ENCODE results near the gene ZDHHC12.

Gene ZDHHC12

GRCh38 chr9:128735373-128735772 is 11.4 kb upstream of the ZDHHC12 start:
- Histone ChIP-seq H3K4me3 (no peak overlapping the region), H3K9ac (ENCODE audit: insufficient read length) (no peak overlapping the region), H3K36me3 (ENCODE audit: insufficient read depth, low read length) (no peaks in the 10 kb centered on the region), H3K27ac (0 out of 2 replicates have a peak overlapping the region, but pooled peaks have one; percentile 9), H3K9me3 (ENCODE audit: low read depth, low read length) (no peaks in the 10 kb centered on the region)
- no peak for TF ChIP-seq EZH2 (IDR thresholded peaks at IDR 0.05)
- DNase-seq (ENCODE audit: low read depth, low spot score), result no peak

DNA sequence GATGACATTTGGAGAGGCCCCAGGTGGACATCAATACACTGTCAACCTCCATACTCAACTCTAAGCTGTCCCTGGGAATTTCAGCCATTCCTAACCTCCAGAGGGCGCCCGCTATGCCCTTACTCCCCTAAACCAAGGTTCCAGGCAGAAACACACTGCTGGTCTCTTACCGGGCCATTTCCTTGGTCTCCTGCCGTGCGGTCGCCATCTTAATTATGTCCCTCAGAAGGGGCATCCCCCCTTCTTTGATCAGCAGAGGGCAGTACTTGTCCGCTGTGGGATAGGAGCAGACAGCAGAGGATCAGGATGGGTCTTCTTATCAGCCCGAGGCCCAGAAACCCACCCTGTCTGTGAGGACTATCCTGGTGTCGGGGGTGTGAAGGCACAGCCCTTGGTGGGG is 9.3 kb upstream of the ZDHHC12 start:
- DNase-seq (ENCODE audit: low read depth, low spot score), result peak; percentile 18
- TF ChIP-seq POLR2AphosphoS5 (IDR thresholded peaks at IDR 0.05; ENCODE audit: borderline replicate concordance, low read depth, low read length) (no peak), EZH2 (IDR thresholded peaks at IDR 0.05) (no peak), FOXP2 (optimal IDR thresholded peaks at IDR 0.05; ENCODE audit: control extremely low read depth, extremely low read length, insufficient read depth) (no peak)
- H3K9ac ChIP-seq (ENCODE audit: insufficient read length), result no peak overlapping the region
- H3K9me3 ChIP-seq (ENCODE audit: low read depth, low read length), result no peaks in the 10 kb centered on the region
- H3K4me3 ChIP-seq, result no peak overlapping the region
- no peaks in the 10 kb centered on the region for H3K36me3 ChIP-seq (ENCODE audit: insufficient read depth, low read length)
- H3K27ac ChIP-seq, result no peak overlapping the region

DNA sequence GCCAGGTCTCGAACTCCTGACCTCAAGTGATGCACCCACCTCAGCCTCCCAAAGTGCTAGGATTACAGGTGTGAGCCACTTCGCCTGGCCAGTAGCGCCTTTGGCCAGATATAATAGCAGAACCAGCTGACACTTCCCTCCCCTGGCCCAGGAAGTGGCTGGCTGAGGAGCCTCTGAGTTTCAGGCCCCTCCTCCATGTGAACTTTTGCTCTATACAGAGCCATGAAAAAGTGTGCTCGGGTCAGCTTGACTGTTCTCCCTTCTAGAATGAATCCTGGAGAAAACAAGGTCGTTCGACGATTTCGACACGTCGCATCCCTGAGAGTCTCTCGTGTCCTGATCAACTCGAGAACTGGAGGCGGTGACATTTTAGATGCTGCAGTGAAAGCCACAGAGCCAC is 8.6 kb upstream of the ZDHHC12 start:
- H3K27ac ChIP-seq, result no peak overlapping the region
- no peak overlapping the region for H3K4me3 ChIP-seq
- no peak for DNase-seq (ENCODE audit: low read depth, low spot score)
- H3K9ac ChIP-seq (ENCODE audit: insufficient read length), result no peak overlapping the region
- no peaks in the 10 kb centered on the region for H3K9me3 ChIP-seq (ENCODE audit: low read depth, low read length)
- TF ChIP-seq FOXP2 (optimal IDR thresholded peaks at IDR 0.05; ENCODE audit: control extremely low read depth, extremely low read length, insufficient read depth) (no peak), EZH2 (IDR thresholded peaks at IDR 0.05) (no peak), POLR2AphosphoS5 (IDR thresholded peaks at IDR 0.05; ENCODE audit: borderline replicate concordance, low read depth, low read length) (no peak)
- no peaks in the 10 kb centered on the region for H3K36me3 ChIP-seq (ENCODE audit: insufficient read depth, low read length)

GRCh38 chr9:128731691-128732090 is 7.8 kb upstream of the ZDHHC12 start:
- Histone ChIP-seq H3K27ac (no peak overlapping the region), H3K9ac (ENCODE audit: insufficient read length) (no peak overlapping the region), H3K36me3 (ENCODE audit: insufficient read depth, low read length) (no peaks in the 10 kb centered on the region), H3K9me3 (ENCODE audit: low read depth, low read length) (no peaks in the 10 kb centered on the region), H3K4me3 (no peak overlapping the region)
- TF ChIP-seq EZH2 (IDR thresholded peaks at IDR 0.05) (no peak), FOXP2 (optimal IDR thresholded peaks at IDR 0.05; ENCODE audit: control extremely low read depth, extremely low read length, insufficient read depth) (no peak), POLR2AphosphoS5 (IDR thresholded peaks at IDR 0.05; ENCODE audit: borderline replicate concordance, low read depth, low read length) (no peak)
- no peak for DNase-seq (ENCODE audit: low read depth, low spot score)

GRCh38 chr9:128731093-128731492 is 7.2 kb upstream of the ZDHHC12 start:
- Histone ChIP-seq H3K9ac (ENCODE audit: insufficient read length) (no peak overlapping the region), H3K9me3 (ENCODE audit: low read depth, low read length) (no peaks in the 10 kb centered on the region), H3K36me3 (ENCODE audit: insufficient read depth, low read length) (no peaks in the 10 kb centered on the region), H3K27ac (no peak overlapping the region), H3K4me3 (no peak overlapping the region)
- no peak for DNase-seq (ENCODE audit: low read depth, low spot score)
- TF ChIP-seq FOXP2 (optimal IDR thresholded peaks at IDR 0.05; ENCODE audit: control extremely low read depth, extremely low read length, insufficient read depth) (no peak), EZH2 (IDR thresholded peaks at IDR 0.05) (no peak), POLR2AphosphoS5 (IDR thresholded peaks at IDR 0.05; ENCODE audit: borderline replicate concordance, low read depth, low read length) (no peak)

DNA sequence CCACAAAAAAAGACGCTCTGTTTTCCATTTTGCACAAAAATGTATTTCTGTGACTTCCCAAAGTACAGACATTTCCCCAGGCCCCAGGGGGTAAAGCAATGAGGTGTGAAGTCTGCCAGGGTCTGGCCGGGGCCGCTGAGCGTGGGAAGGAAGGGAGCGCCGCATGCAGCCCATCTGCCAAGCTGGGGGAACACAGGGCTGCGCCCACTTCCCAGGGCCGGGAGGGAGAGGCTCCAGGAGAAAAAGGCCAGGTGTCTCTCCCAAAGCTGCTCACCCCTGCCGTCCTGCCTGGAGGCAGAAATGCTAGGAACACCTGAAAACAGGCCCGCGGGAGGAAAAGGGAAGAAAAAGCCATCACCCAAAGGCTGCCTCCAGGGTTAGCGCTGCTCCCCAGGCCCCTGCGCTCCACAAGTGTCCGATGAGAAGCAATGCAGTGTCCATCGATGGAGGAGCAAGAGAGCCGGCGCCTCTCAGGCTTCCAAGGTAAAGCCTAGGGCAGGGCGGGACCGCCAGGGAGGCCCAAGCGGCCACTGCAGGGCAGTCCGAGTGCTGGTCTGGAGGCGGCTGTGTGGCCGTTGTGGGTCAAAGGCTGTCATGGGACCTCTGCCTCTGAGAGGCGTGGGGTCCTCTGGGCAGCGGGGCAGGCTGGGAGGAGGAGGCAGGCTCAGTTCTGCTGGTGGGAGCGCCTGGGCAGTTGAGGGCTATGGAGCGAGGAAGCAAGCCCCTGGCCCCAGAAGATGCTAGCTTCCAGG is 6.0 kb upstream of the ZDHHC12 start:
- TF ChIP-seq FOXP2 (optimal IDR thresholded peaks at IDR 0.05; ENCODE audit: control extremely low read depth, extremely low read length, insufficient read depth), result no peak
- TF ChIP-seq EZH2 (IDR thresholded peaks at IDR 0.05), result no peak
- TF ChIP-seq POLR2AphosphoS5 (IDR thresholded peaks at IDR 0.05; ENCODE audit: borderline replicate concordance, low read depth, low read length), result no peak
- Histone ChIP-seq H3K9ac (ENCODE audit: insufficient read length) (no peak overlapping the region), H3K9me3 (ENCODE audit: low read depth, low read length) (no peaks in the 10 kb centered on the region), H3K36me3 (ENCODE audit: insufficient read depth, low read length) (no peaks in the 10 kb centered on the region), H3K4me3 (no peak overlapping the region), H3K27ac (no peak overlapping the region)
- no peak for DNase-seq (ENCODE audit: low read depth, low spot score)

- no peak overlapping the region for H3K27ac ChIP-seq
- H3K9ac ChIP-seq (ENCODE audit: insufficient read length), result no peak overlapping the region
- no peaks in the 10 kb centered on the region for H3K36me3 ChIP-seq (ENCODE audit: insufficient read depth, low read length)
- DNase-seq (ENCODE audit: low read depth, low spot score), result no peak
- TF ChIP-seq EZH2 (IDR thresholded peaks at IDR 0.05) (no peak), POLR2AphosphoS5 (IDR thresholded peaks at IDR 0.05; ENCODE audit: borderline replicate concordance, low read depth, low read length) (no peak), FOXP2 (optimal IDR thresholded peaks at IDR 0.05; ENCODE audit: control extremely low read depth, extremely low read length, insufficient read depth) (no peak)
- no peaks in the 10 kb centered on the region for H3K9me3 ChIP-seq (ENCODE audit: low read depth, low read length)
- no peak overlapping the region for H3K4me3 ChIP-seq
Measured at GRCh38 chr9:128729302-128729701, 5.4 kb upstream of the ZDHHC12 start.

DNA sequence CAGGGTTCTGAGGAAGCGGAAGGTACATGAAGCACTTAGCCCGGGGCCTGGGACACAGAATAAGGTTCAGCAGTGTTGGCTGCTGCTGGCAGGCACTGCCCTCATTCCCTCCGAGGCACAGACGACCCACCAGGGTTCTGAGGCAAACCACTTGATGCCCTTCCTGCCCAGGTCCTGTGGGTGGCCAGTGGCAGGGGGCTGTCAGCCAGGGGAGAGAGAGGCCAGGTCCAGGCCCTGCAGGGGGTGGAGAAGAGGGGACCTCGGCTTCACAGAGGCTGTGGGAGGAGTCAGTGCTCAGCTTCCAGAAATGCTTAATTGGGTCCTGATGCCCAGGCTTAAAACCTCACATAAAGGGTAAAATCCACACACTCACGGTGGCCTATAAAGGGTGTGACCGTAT is 4.4 kb upstream of the ZDHHC12 start:
- no peak for DNase-seq (ENCODE audit: low read depth, low spot score)
- no peaks in the 10 kb centered on the region for H3K36me3 ChIP-seq (ENCODE audit: insufficient read depth, low read length)
- H3K9ac ChIP-seq (ENCODE audit: insufficient read length), result no peak overlapping the region
- no peak overlapping the region for H3K4me3 ChIP-seq
- TF ChIP-seq EZH2 (IDR thresholded peaks at IDR 0.05) (no peak), POLR2AphosphoS5 (IDR thresholded peaks at IDR 0.05; ENCODE audit: borderline replicate concordance, low read depth, low read length) (no peak), FOXP2 (optimal IDR thresholded peaks at IDR 0.05; ENCODE audit: control extremely low read depth, extremely low read length, insufficient read depth) (no peak)
- no peak overlapping the region for H3K27ac ChIP-seq
- no peaks in the 10 kb centered on the region for H3K9me3 ChIP-seq (ENCODE audit: low read depth, low read length)

Data from SK-N-MC (cell line).